NOMO-1 treated with dmso at 0.1 percent for 144 hours (cell line): ENCODE measurements around the gene LRRC75A.
"Not testable (repeated sequence)": the region's sequence is repeated elsewhere in the genome, so short reads cannot be mapped to it uniquely, and the experiment has no call there.

Experiments used
- DNase-seq: peaks from one replicate; lab custom pipeline; 2025; ENCODE audit not compliant: unreplicated experiment; lab: John Stamatoyannopoulos, UW

The LRRC75A gene

GRCh38 chr17:16407911-16408588 lies 83.9 kb downstream of the LRRC75A start:
- peak; percentile 23 for DNase-seq

GRCh38 chr17:16406742-16407674 lies 85.0 kb downstream of the LRRC75A start:
- no peak for DNase-seq

GRCh38 chr17:16403847-16404246 lies 88.1 kb downstream of the LRRC75A start:
- DNase-seq, result not testable (repeated sequence)

- DNase-seq, result no peak
These were observed 93.4 kb downstream of the LRRC75A start for GRCh38 chr17:16398270-16399267.

- DNase-seq, result not testable (repeated sequence)
These were observed 95.3 kb downstream of the LRRC75A start for GRCh38 chr17:16396693-16397092.

GRCh38 chr17:16395887-16396286 lies 96.1 kb downstream of the LRRC75A start:
- not testable (repeated sequence) for DNase-seq

GRCh38 chr17:16392491-16392890 lies 99.5 kb downstream of the LRRC75A start:
- not testable (repeated sequence) for DNase-seq
